ENCODE measurements around the gene MRTFA.
"Not testable (repeated sequence)": the region's sequence is repeated elsewhere in the genome, so short reads cannot be mapped to it uniquely, and the experiment has no call there.

The MRTFA gene

DNA sequence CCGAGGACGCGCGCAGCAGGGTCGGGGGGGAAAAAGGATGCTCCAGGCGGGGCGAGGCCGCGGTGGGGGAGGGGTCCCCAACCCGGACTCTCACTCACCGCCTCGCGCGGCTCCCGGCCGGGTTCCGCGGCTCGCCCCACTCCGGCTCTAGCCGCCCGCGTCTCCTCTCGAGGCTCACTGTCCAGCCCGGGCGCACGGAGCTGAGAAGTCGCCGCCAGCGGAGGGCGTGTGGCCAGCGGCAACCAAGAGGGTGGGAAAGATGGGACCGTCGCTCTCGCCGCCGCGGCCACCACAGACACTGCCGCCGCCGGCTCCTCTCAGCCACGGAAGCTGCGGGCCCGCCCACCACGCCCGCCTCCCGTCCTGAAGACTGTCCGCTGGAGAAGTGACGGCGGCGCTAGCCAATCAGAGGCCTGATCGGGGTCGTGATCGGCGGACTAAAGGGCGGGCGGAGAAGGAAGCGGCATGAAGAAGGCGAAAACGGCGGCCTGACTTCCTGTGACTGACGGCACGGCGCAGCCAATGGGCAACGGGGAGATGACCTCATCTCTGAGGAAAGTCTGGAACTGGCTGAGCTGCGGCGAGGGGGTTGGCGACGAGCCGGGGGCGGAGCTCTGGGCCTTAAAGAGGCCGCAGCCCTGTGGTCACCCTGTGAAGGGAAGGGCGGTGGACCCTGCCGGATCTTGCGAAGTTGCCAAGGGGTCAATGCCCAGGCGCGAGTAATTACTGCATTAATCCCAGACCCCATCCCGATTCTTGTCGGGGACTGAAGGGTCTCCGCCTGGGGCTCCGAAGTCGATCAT lies at the start of gene MRTFA:
Gene MRTFA, minus strand, starts transcription at position 340 of the 803 bp plus-strand sequence.
- peak; percentile 93 to 100 (median 100) for DNase-seq

DNA sequence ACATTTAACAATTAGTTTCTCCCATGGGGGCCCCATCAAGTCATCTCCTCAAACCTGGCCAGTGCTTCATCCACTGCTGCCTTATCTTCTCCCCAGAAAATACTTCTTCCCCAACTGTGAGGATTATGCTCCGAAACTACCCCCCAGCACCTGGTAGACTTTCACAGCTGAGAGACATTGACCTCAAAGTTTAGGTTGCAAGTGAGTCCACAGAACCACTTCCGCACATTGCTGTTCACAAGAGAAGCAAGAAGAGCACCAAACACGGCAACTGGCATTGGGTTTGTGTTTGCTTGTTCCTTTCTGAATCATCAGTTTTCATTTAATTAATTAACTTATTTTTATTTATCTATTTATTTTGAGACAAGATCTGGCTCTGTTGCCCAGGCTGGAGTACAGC lies 48.9 kb upstream of the MRTFA start:
- no peak for DNase-seq

DNA sequence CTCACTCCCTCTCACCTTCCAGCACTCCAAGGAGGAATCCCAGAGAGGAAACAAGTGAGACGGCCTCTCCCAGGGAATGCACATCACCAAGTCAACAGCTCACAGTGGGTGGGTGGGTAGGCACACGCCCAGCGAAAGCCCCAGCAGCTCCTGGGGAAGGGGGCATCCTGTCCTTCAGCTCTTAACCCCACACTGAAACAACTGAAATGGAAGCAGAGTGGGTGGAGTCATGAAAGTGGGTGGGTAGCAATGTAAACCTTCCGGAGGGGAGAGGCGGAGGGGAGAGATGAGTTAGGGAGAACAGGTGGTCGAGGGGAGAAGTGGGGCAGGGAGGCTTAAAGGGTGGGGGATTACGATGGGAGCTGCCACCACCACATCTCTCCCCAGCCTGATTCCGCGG lies 48.2 kb upstream of the MRTFA start:
- DNase-seq, result no peak

DNA sequence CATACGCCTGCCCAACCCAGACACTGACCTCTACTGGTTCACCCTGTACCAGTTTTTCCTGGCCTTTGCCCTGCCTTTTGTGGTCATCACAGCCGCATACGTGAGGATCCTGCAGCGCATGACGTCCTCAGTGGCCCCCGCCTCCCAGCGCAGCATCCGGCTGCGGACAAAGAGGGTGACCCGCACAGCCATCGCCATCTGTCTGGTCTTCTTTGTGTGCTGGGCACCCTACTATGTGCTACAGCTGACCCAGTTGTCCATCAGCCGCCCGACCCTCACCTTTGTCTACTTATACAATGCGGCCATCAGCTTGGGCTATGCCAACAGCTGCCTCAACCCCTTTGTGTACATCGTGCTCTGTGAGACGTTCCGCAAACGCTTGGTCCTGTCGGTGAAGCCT lies 44.9 kb upstream of the MRTFA start:
- no peak for DNase-seq

DNA sequence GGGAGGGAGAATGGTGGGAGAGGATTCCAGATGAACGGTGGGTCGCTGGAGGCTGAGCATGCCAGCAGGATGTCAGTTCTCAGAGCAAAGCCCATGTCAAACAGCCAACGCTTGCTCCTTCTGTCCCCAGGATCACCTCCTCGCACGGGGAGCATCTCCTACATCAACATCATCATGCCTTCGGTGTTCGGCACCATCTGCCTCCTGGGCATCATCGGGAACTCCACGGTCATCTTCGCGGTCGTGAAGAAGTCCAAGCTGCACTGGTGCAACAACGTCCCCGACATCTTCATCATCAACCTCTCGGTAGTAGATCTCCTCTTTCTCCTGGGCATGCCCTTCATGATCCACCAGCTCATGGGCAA lies 44.3 kb upstream of the MRTFA start:
- DNase-seq, result no peak

DNA sequence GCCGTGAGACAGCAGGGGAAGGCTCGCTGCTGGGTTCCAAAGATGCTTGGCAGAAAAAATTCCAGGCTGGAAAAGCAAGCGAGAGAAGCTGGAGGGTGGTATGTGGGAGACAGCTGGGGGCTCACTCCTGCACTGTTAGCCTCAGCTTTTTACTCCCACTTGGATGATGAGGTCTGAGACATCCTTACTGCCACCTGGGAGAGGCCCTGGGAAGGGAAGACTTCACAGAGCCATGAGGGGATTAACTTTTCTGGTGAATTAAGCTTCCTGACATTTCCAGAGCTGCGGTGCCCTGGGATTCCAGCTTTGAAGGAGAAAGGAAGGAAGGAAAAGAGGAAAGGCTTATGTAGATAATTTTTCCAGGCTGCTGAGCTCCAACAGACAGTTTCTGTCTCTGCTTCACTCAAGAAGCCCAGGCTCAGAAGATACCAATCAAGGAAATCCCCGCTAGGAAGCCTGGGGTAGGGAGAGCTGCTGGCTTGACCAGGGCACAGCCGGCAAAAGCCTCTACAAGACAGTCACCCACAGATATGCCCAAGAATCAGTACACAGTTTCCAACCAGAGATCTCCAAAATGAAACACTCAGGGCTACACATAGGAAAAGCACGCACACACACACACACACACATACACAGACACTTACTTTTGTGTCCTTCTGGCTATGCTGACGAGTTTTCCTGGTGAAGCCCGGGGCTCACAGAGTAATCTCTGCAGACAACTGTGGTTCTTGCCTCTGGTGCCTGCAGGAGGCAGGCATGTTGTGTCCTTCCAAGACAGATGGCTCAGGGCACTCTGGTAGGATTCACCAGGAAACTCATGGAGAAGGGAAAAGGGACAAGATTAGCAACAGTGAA lies 43.7 kb upstream of the MRTFA start:
- peak in 8 of 56 donors; percentile 6 to 24 (median 13) for DNase-seq

DNA sequence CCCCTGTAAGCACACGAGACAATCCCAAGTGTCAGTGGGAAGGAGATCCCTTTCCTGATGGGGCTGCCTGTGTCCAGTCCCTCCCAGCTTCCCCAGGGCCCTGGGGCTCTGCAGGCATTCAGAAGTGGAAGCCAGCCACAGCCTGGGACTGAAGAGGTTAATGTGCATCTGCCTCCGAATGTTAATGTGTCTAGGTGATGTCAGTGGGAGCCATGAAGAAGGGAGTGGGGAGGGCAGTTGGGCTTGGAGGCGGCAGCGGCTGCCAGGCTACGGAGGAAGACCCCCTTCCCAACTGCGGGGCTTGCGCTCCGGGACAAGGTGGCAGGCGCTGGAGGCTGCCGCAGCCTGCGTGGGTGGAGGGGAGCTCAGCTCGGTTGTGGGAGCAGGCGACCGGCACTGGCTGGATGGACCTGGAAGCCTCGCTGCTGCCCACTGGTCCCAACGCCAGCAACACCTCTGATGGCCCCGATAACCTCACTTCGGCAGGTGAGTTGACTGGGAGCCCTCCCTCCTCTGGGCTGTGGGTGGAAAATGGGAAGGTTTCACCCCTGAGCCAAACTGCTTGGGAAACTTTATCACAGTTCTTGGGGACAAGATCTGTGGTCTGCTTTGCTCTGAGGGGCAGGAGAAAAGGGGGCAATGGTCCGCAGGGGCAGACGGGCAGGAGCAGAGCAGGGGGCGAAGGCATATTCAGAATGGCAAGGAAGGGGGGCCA lies 42.9 kb upstream of the MRTFA start, which contains the start of gene MCHR1:
Gene MCHR1, plus strand, starts transcription at position 236 of the 715 bp plus-strand sequence. Its CDS starts 169 bp downstream, at position 405.
- DNase-seq, result peak in 7 of 56 donors; percentile 6 to 34 (median 14)

DNA sequence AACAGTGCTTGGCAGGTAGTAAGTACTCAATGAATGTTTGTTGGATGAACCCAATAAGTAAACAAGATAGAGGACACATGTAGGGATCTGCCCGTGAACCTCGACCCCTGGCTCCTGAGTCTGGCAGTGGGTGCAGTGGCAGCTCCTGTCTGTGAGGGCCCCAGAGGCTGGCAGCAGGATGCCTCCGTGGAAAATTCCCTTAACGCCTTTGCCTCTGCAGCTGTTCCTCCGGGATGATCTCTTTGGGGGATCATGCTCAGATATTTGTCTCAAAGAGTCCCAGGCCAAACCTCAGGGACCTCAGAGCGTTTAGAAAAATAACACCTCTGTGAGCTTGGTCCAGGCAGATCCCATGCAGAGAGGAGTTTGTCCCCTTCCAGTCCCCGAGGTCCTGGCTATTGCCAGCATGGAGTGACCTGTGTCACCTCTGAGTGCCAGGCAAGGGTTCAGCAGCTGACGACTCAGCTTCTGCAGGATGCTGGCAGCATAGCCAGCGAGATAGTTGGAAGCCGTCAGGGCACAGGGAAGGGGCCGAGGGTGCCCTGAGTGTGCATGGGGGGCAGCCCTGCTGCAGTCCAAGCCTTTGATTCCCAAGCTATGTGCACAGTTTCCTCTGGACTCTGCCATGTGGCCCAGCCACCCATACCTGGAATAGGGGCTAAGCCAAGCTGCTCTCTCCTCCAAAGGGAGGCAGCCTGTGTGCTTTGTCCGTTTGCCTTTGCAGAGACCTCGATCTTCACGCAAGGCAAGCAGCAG lies 42.2 kb upstream of the MRTFA start:
- DNase-seq, result no peak

DNA sequence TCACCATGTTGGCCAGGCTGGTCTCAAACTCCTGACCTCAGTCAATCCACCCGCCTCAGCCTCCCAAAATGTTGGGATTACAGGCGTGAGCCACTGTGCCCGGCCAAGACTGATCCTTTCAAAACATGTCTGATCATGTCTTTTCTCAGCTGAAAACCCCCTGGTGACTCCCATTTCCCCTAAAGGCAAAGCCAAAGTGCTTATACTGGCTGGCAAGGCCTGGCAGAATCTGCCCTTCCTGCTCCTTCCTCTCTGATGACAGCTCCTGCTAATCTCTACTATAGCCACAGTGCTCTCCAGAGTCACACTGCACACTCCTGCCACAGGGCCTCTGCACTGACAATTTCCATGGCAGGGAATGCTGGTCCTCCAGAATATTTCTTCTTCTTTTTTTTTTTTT lies 40.1 kb upstream of the MRTFA start:
- no peak for DNase-seq

DNA sequence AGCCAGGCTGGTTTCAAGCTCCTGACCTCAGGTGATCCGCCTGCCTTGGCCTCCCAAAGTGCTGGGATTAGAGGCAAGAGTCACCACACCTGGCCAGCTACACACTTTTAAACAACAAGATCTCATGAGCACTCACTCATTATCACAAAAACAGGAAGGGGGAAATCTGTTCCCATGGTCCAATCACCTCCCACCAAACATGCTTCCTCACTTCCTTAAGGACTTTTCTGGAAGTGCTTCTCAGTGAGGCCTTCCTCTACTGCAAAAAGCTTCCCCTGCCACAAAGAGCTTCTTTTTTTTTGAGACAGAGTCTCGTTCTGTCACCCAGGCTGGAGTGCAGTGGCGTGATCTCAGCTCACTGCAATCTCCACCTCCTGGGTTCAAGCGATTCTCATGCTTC lies 39.6 kb upstream of the MRTFA start:
- not testable (repeated sequence) for DNase-seq

DNA sequence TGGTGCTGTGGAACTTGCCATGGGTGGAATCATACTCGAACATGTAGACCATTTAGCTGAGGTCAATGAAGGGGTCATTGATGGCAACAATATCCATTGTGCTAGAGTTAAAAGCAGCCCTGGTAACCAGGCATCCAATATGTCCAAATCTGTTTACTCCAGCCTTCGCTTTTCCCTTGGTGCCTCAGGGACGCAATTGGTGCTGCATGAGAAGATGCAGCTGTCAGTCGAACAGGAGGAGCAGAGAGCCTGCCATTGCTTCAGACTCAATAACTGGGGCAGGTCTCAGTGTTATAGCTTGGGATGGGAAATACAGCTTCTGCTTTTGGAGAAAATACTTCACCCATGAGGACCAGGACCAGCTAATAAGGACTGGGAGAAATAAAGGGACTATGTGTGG lies 37.8 kb upstream of the MRTFA start:
- DNase-seq, result no peak

DNA sequence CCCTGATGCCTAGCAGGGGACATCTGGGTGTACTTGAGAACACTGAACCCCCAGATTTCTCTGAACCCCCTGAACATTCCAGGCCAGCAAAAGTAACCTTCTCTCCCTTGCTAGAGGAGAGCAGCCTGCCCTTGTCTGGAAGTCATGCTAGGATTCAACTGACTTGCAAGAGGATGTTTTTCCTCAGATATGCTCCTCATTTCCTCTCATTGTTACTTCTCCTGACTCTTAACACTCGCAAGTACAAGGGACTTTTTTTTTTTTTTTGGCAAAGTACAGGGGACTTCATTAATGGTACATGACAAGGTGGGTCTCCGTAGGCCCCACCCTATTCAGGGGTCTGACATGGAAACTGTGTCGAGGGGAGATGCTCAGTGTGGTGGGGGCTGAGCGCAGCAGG lies 36.5 kb upstream of the MRTFA start:
- no peak for DNase-seq

DNA sequence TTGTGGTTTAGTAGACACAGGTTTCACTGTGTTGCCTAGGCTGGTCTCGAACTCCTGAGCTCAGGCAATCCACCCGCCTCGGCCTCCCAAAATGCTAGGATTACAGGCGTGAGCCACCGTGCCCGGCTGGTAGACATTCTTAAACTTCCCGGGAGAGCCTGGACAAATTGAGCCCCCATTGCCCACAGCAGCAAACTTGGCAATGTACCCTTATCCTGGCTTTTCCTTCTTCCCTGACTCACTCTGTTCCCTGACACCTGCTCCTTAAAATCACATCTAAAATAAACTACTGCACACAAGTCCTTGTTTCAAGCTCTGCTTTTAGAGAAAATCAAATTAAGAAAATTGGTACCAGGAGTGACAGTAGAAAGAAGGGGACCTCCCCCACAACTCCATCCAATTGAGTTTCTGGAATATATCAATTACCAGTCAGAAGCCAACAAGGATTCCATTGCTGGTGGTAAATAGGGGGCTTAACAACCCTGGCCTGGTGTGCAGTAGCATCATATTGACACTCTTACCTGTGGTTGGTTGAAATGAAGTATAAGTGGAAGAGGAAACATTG lies 35.4 kb upstream of the MRTFA start:
- no peak for DNase-seq

DNA sequence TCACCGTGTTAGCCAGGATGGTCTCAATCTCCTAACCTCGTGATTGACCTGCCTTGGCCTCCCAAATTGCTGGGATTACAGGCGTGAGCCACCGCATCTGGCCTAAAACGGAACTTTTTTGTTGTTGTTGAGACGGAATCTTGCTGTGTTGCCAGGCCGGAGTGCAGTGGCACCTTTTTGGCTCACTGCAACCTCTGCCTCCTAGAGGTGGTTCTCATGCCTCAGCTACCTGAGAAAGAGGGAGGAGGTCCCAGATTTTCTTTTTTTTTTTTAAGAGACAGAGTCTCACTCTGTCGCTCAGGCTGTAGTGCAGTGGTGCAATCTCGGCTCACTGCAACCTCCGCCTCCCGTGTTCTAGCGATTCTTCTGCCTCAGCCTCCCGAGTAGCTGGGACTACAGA lies 34.9 kb upstream of the MRTFA start:
- DNase-seq, result no peak

DNA sequence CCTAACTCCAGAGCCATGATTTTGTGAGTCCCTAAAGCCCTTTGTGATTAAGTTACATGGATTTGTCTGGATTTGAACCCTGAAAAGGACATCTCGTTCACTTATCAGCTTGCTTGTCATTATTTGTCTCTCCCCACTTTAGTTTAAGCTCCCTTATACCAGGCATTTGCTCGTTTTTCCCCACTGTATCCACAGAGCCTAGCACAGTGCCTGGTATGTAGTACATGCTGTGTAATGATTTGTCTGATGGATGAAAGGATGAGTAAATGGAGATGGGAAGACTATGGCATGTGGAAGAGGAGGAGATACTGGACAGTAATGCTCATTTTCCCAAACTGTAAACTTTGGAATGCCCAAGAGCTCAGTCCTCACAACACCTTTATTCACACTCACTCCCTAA lies 33.5 kb upstream of the MRTFA start:
- DNase-seq, result no peak

DNA sequence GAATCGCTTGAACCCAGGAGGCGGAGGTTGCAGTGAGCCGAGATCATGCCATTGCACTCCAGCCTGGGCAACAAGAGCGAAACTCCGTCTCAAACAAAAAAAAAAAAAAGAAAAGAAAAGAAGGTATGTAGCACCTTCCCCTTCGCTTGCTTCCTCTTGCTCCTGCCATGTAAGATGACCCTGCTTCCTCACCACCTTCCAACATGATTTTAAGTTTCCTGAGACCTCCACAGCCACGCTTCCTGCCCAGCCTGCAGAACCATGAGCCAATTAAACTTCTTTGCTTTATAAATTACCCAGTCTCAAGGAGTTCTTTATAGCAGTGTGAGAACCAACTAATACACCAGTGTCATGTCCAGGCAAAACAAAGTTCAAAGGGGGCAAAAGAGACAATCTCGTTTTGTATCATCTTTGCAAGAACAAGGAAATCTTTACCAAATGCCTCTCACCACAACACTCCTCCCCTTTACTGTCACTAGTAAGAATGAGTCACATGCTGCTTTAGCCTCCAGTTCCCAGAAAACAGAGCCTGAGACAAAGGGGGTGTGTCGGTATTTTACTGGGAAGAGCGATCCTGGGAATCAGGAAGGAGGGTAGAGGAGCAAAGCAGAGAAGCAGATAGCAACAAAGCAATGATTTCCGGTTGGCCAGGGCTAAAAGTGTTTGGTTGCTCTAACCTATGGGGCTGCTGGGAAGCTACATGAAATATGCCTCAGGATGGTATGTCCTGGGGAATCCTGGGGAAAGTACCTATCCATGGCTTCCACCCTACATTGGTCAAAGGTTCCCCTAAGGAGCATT lies 32.3 kb upstream of the MRTFA start:
- DNase-seq, result no peak

DNA sequence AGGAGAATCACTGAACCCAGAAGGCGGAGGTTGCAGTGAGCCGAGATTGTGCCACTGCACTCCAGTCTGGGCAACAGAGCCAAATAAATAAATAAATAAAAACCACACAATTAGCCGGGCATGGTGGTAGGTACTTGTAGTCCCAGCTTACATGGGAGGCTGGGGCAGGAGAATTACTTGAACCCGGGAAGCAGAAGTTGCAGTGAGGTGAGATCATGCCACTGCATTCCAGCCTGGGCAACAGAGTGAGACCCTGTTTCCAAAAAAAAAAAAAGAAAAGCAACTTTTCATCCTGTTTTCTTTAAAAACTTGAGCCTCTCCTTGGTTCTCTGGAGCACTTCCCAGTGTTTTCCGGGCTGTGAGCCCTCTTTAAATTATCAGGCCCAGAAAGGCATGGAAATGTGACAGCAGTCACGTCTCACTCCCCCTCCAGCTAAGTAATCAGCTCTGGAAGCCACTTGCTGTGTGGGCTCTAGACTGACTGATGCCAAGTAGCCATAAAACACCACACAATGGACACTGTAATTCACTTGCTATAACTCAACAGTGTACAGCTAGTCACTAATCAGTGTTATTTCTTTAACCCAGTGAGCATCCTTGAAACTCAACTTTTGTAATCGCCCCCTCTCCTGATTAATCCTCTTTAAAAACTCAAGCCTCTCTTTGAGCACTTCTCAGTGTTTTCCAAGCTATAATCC lies 29.8 kb upstream of the MRTFA start:
- DNase-seq, result peak in 12 of 56 donors; percentile 4 to 44 (median 16)

DNA sequence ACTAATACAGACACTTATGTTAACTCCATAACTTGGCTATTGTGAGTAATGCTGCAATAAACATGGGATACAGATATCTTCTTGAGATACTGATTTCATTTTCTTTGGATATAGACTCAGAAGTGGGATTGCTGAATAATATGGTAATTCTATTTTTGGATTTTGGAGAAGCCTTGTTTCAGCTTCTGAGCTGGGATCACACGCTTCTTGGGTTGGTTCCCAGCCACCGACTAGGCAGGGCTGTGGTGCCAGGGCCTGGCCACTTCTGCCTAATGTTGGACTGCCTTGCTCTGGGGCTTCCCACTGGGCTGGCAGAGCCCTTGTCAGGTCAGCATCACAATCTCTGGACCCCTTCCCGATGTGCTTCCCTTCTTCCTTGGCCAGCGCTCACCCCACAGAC lies 28.8 kb upstream of the MRTFA start:
- peak in 32 of 56 donors; percentile 6 to 66 (median 26) for DNase-seq

DNA sequence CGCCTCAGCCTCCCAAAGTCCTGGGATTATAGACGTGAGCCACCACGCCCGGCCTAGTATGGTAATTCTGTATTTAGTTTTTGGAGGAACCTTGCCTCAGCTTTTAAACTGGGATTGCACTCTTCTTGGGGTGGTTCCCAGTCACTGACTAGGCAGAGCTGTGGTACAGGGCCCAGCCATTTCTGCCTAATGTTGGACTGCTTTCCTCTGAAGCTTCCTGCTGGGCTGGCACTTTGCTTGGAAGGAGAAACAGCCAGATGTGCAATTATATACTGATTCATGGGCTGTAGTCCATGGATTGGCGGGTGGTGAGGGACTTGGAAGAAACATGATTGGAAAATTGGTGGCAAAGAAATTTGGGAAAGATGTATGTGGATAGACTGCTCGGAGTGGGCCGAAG lies 25.2 kb upstream of the MRTFA start:
- no peak for DNase-seq
